Lower leg skin (tissue), 4 donors: ENCODE results near the gene LGR6. TPM values are rescaled to one million over a fixed set of nuclear protein-coding genes. Genes with fewer than 3 reads are reported as not detected.

Experiments used
- DNase-seq, 2 donors: peaks; one replicate each; pipeline ENCODE4 v3.0.0-alpha.2; 2019; ENCODE audit warnings: low spot score in 2 of 2
- H3K4me3 ChIP-seq: fragments of 200-600 bp; sonication (generic); 2 replicates; pipeline ENCODE4 v1.5.1; 2017; ENCODE audit warnings: mild to moderate bottlenecking, low read depth; ENCODE audit not compliant: poor library complexity, severe bottlenecking
- POLR2A ChIP-seq, 2 donors: fragments of 450-650 bp; IDR thresholded peaks; one replicate each; pipeline ENCODE4 v1.6.1; 2016 to 2017; ENCODE audit warnings: antibody characterized with exemption in 2 of 2, mild to moderate bottlenecking in 1 of 2, moderate library complexity in 1 of 2
- WGBS, 2 donors: methylation state at CpG; one replicate each; pipeline ENCODE4 v1.1.5; 2018; 5-methylcytosine and 5-hydroxymethylcytosine counted together
- intact Hi-C: fragments of 100-400 bp; cut with DNase I; formaldehyde crosslinking; loops from one replicate; pipeline ENCODE4 v1.15.0; 2023; ENCODE audit warnings: low total_unique reads
- total RNA-seq, 4 donors: library from RNA; depleted of rRNA; stranded (reverse); fragments of >200 nt; gene quantifications; one replicate each; pipeline ENCODE4 v1.1.0, GENCODE V29; 2016
- TF ChIP-seq, protein P1 (sequence below), 3 donors: fragments of 450-650 bp; IDR thresholded peaks; one replicate each; pipeline ENCODE4 v1.5.1; 2016; ENCODE audit warnings: antibody characterized with exemption in 3 of 3, mild to moderate bottlenecking in 3 of 3, moderate library complexity in 2 of 3

Gene LGR6
- total RNA-seq, 4 donors from 2014 or later = 0.39 to 4.4 (median 1.8) TPM

DNA sequence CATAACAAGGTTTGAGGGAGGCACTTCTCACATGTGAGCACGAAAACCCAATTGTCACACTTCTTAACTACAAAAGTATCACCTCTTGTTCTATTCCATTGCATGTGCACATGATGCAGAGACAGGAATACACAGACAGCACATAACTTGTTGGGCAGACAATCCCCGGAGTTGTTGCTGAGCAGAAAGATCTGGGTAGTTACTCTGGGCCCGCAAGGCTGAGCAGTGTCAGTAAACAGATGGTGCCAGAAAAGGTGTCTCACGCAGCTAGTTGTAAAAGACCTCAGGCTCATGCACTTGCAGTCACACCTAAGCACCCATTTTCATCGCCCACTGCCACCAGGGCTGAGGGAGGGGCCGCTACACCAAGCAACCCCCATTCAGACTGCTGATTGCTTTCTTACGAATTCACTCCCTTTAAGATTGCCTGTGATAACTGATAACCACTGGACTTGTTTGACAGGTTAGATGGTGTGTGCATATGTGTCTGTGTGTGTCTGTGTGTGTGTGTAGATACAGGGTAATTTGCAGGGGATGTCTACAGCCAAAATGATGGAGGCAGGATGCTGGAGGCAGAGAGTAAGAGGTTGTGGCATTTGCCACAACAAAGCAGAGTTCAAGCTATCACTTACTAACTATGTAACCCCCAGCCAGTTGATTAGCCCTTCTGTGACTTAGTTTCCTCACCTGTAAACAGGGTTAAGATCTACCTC, 4.2 kb downstream of the LGR6 start:
- DNase-seq = no peak
- no peak overlapping the region for H3K4me3 ChIP-seq
- intact Hi-C loops = no loop called here
- TF ChIP-seq, protein P1, sequence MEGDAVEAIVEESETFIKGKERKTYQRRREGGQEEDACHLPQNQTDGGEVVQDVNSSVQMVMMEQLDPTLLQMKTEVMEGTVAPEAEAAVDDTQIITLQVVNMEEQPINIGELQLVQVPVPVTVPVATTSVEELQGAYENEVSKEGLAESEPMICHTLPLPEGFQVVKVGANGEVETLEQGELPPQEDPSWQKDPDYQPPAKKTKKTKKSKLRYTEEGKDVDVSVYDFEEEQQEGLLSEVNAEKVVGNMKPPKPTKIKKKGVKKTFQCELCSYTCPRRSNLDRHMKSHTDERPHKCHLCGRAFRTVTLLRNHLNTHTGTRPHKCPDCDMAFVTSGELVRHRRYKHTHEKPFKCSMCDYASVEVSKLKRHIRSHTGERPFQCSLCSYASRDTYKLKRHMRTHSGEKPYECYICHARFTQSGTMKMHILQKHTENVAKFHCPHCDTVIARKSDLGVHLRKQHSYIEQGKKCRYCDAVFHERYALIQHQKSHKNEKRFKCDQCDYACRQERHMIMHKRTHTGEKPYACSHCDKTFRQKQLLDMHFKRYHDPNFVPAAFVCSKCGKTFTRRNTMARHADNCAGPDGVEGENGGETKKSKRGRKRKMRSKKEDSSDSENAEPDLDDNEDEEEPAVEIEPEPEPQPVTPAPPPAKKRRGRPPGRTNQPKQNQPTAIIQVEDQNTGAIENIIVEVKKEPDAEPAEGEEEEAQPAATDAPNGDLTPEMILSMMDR (IDR thresholded peaks at IDR 0.05) = no peak
- TF ChIP-seq POLR2A (IDR thresholded peaks at IDR 0.05) = no peak
- WGBS, 2 donors = 48 to 49% methylated on average over 7 of the region's 7 CpGs

DNA sequence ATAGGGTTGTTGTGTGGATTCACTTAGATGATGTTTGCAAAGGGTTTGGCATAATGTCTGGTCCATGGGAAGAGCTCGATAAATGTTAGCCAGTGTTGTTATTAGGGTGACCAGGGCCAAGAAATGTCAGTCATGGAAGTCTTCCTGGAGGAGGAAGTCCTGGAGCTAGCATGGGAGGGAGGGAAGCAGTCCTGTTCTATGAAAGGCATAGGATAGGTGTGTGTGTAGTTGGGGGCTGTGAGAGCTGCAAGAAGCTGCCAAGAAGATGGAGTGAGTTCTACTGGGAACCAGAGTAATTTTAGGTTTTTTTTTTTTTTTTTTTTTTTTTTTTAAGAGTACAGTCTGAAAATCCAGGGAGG, 4.7 kb downstream of the LGR6 start:
- TF ChIP-seq, protein P1 (IDR thresholded peaks at IDR 0.05) = no peak
- TF ChIP-seq POLR2A (IDR thresholded peaks at IDR 0.05) = no peak
- WGBS, 2 donors = 44 to 64% methylated on average over 1 of the region's 1 CpG
- intact Hi-C loops = no loop called here
- no peak for DNase-seq
- no peak overlapping the region for H3K4me3 ChIP-seq

DNA sequence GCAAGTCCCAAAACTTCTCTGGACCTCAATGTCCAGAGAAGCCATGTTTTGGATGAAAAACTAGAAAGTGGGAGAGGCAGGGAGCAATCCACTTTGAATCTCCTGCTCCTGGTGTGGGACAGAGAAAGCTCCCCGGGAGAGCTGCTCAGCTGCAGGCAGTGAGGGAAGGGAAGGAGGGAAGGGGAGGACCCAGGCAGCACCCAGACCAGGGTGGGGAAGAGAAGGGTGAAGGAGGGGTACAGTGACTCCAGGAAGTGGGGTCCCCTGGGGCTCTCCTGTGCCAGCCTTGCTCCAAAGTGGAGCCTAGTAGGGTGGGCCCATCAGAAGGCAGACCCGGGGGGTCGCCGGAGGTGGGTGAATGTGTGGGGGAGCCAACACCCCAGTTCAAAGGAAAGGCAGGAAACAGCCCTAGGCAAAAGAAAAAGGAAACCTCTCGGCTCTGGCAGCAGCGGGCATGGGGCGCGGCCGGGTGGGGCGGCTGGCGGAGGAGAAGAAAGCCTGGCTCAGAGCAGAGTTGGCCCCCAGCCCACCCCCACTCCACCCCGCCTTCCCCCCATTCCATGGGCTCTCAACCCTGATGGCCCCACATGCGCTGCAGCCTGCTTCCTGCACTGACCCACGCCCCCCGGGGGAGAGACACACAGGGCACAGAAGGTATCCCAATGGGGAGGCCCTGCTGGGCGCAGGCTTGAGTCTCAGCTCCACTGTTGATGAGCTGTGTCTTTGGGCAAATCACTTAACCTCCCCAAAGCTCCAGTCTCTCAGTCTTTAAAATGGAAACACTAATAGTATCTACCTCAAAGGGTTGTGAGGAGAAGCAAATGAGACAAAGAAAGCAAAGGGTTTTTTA, 5.7 kb downstream of the LGR6 start:
- H3K4me3 ChIP-seq = no peak overlapping the region
- WGBS, 2 donors = 21 to 33% methylated on average over 16 of the region's 16 CpGs
- no peak for DNase-seq
- TF ChIP-seq, protein P1 (IDR thresholded peaks at IDR 0.05) = no peak
- no peak for TF ChIP-seq POLR2A (IDR thresholded peaks at IDR 0.05)
- intact Hi-C loops = no loop called here

DNA sequence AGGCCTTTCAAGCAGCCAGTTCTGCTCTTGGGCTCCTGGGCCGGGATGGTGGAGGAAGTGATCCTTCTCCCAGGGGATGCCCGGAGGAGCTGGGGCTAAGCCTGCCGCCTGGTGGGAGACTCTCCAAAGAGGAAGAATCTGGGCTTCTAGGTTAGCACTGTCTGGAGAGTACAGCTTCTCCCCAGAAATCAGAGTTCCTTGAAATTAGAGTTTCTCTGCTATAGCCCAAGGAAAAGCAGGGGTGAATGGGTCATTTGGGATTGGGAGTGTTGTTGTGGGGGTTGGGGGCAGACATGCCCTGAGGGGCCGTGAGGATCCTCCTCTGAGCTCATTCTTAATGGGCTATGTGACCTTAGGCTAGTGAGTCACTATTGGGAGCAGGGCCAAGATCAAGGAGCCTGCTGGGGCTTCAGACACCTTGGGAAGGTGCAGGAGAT, 6.5 kb downstream of the LGR6 start:
- 37 to 61% methylated on average over 4 of the region's 4 CpGs for whole genome bisulfite sequencing, 2 donors
- no peak for DNase-seq
- no peak overlapping the region for H3K4me3 ChIP-seq
- TF ChIP-seq, protein P1 (IDR thresholded peaks at IDR 0.05) = no peak
- no peak for TF ChIP-seq POLR2A (IDR thresholded peaks at IDR 0.05)
- intact Hi-C loops = no loop called here

DNA sequence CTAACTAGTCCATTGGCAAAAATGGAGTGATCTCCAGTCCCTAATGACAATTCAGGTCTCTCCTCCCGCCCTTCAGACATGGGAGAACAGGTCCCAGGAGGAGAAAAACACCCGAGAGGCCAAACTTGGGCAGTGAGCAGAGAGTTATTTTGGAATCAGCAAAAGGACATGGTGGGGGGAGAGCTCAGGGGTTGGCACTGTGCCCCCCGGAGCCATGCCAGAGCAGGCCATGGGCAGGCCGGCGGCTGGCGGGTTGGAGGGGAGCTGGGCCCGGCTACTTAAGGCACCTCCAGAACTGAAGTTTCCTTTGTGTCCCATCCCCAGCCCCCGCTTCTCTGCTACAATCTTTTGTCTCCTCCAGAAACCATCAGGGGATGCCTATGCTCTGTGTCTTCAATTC, 7.1 kb downstream of the LGR6 start:
- TF ChIP-seq, protein P1 (IDR thresholded peaks at IDR 0.05) = no peak
- no peak overlapping the region for H3K4me3 ChIP-seq
- 63 to 69% methylated on average over 8 of the region's 8 CpGs for WGBS, 2 donors
- intact Hi-C loops = no loop called here
- DNase-seq = no peak
